Upper lobe of left lung (tissue), 6 donors: ENCODE data around the gene EXD3. TPM values are rescaled to one million over a fixed set of nuclear protein-coding genes. Genes with fewer than 3 reads are reported as not detected.

Experiments
- ATAC-seq, 2 donors: fragments of 200-7000 bp; cut with Tn5 transposase; one replicate each; pipeline ENCODE4 v1.9.1; 2022; ENCODE audit warnings: mild to moderate bottlenecking in 2 of 2, moderate library complexity in 2 of 2; ENCODE audit not compliant: low FRiP score in 2 of 2
- DNase-seq, 2 donors: peaks; one replicate each; pipeline ENCODE4 v3.0.0-alpha.2; 2019 to 2020
- H3K27ac ChIP-seq, 4 donors: fragments of 200-600 bp; sonication (generic); one replicate each; pipeline ENCODE4 v1.5.1; 2016 to 2019
- H3K27me3 ChIP-seq, 4 donors: fragments of 200-600 bp; sonication (generic); one replicate each; pipeline ENCODE4 v1.5.1; 2017 to 2019
- H3K36me3 ChIP-seq, 4 donors: fragments of 200-600 bp; sonication (generic); one replicate each; pipeline ENCODE4 v1.5.1; 2016 to 2019
- H3K4me1 ChIP-seq, 4 donors: fragments of 200-600 bp; sonication (generic); one replicate each; pipeline ENCODE4 v1.5.1; 2018 to 2019
- H3K4me3 ChIP-seq, 4 donors: fragments of 200-600 bp; sonication (generic); one replicate each; pipeline ENCODE4 v1.5.1; 2017 to 2019; ENCODE audit warnings: mild to moderate bottlenecking in 2 of 4, moderate library complexity in 1 of 4
- H3K9me3 ChIP-seq, 4 donors: fragments of 200-600 bp; sonication (generic); one replicate each; pipeline ENCODE4 v1.5.1; 2018 to 2019
- EP300 ChIP-seq, 4 donors: sonication (generic); formaldehyde crosslinking; IDR thresholded peaks; one replicate each; pipeline ENCODE4 v1.5.1; 2017; ENCODE audit warnings: antibody characterized with exemption in 4 of 4, control low read depth in 2 of 4
- POLR2A ChIP-seq, 4 donors: fragments of 450-650 bp; IDR thresholded peaks; one replicate each; pipeline ENCODE4 v1.5.1; 2016 to 2017; ENCODE audit warnings: antibody characterized with exemption in 4 of 4, mild to moderate bottlenecking in 2 of 4
- POLR2AphosphoS5 ChIP-seq, 2 donors: sonication (generic); formaldehyde crosslinking; IDR thresholded peaks; one replicate each; pipeline ENCODE4 v1.5.1; 2017; ENCODE audit warnings: antibody characterized with exemption in 2 of 2
- WGBS, 2 donors: methylation state at CpG; one replicate each; pipeline ENCODE4 v1.1.5; 2017 to 2018; 5-methylcytosine and 5-hydroxymethylcytosine counted together
- total RNA-seq, 6 donors: library from RNA; depleted of rRNA in 4 of 6; stranded (reverse); fragments of >200 nt in 4 of 6; gene quantifications; one replicate each; pipeline versions ENCODE4 v1.1.0 to v1.2.1, GENCODE V29; 2016 to 2021
- TF ChIP-seq, protein P1 (sequence below), 6 experiments: fragments of 450-650 bp in 4 of 6; fragments of 200-600 bp in 2 of 6; sonication (generic) in 2 of 6; IDR thresholded peaks; one replicate each; pipeline ENCODE4 v1.5.1; 2016 to 2019; ENCODE audit warnings: antibody characterized with exemption in 6 of 6
- donor health status: DM: no; HTN: no; CAD: no; lungs with moderate emphysema.
- donor health status: DM: no; HTN: yes; CAD: no; lungs with severe emphysema.

The EXD3 gene
- total RNA-seq, 6 donors from 2014 or later = 12.3 to 118 (median 24.8) TPM

DNA sequence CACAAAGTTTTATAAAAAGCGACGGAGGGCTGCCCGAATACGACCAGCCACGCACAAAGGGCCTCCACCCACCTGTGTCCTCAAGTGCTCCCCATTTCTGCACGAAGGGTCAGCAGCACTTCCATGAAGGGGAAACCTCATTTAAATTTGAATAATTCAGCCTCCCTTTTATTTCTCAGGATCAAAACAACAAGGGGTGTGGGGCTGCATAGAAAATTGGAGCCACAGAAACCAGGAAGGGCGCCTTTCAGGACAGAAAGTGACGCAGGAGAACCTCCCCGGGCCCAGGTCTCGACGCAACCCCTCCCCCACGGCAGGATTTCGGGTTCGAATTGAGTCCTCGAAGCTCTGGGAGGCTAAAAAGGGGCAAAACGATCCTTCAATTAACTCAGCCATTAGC is 123.0 kb downstream of the EXD3 start:
- DNase-seq = no peak
- Histone ChIP-seq H3K27me3 (peaks cover 0 to 31% (median 8%) of the 10 kb centered on the region in 4 donors), H3K27ac (peak overlapping the region; percentile 66 to 91 (median 77)), H3K36me3 (no peaks in the 10 kb centered on the region), H3K4me3 (peak overlapping the region in 3 of 4 donors; percentile 57 to 67 (median 61)), H3K4me1 (peaks cover 55 to 92% (median 75%) of the 10 kb centered on the region in 4 donors), H3K9me3 (no peaks in the 10 kb centered on the region)
- ATAC-seq = no peak
- TF ChIP-seq, protein P1, sequence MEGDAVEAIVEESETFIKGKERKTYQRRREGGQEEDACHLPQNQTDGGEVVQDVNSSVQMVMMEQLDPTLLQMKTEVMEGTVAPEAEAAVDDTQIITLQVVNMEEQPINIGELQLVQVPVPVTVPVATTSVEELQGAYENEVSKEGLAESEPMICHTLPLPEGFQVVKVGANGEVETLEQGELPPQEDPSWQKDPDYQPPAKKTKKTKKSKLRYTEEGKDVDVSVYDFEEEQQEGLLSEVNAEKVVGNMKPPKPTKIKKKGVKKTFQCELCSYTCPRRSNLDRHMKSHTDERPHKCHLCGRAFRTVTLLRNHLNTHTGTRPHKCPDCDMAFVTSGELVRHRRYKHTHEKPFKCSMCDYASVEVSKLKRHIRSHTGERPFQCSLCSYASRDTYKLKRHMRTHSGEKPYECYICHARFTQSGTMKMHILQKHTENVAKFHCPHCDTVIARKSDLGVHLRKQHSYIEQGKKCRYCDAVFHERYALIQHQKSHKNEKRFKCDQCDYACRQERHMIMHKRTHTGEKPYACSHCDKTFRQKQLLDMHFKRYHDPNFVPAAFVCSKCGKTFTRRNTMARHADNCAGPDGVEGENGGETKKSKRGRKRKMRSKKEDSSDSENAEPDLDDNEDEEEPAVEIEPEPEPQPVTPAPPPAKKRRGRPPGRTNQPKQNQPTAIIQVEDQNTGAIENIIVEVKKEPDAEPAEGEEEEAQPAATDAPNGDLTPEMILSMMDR (IDR thresholded peaks at IDR 0.05) = no peak
- peak in 1 of 4 donors; percentile 53 for TF ChIP-seq EP300 (IDR thresholded peaks at IDR 0.05)
- TF ChIP-seq POLR2AphosphoS5 (IDR thresholded peaks at IDR 0.05) = peak in 1 of 2 donors; percentile 60
- 34 to 39% methylated on average over 16 of the region's 16 CpGs for WGBS, 2 donors

DNA sequence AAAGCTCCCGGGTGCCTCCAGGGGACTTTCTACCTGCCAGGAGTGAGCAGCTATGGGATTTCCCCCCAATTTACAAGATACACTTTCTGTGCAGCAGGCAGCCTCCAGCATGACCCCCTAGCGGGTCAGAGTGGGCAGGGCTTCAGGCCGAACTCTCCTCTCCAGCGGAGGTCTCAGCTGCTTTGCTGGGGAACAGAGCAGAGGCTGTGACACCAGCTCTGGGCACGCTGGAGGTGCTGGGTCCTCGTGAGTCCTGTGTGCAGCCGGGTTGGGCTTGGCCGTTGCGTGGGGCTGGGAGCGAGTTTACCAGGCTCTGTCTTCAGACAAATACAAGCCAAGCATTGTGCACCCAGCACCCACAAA is 123.8 kb downstream of the EXD3 start:
- Histone ChIP-seq H3K27ac (peak overlapping the region; percentile 66 to 91 (median 82)), H3K27me3 (peaks cover 0 to 31% (median 9%) of the 10 kb centered on the region in 4 donors), H3K4me3 (peak overlapping the region in 3 of 4 donors; percentile 57 to 67 (median 61)), H3K4me1 (peaks cover 53 to 90% (median 74%) of the 10 kb centered on the region in 4 donors), H3K36me3 (no peaks in the 10 kb centered on the region), H3K9me3 (no peaks in the 10 kb centered on the region)
- TF ChIP-seq POLR2A (IDR thresholded peaks at IDR 0.05) = no peak
- no peak for TF ChIP-seq POLR2AphosphoS5 (IDR thresholded peaks at IDR 0.05)
- no peak for TF ChIP-seq EP300 (IDR thresholded peaks at IDR 0.05)
- TF ChIP-seq, protein P1 (IDR thresholded peaks at IDR 0.05) = no peak
- DNase-seq = peak in 1 of 2 donors; percentile 66
- 52 to 76% methylated on average over 4 to 10 of the region's 10 CpGs for WGBS, 2 donors
- ATAC-seq = no peak

DNA sequence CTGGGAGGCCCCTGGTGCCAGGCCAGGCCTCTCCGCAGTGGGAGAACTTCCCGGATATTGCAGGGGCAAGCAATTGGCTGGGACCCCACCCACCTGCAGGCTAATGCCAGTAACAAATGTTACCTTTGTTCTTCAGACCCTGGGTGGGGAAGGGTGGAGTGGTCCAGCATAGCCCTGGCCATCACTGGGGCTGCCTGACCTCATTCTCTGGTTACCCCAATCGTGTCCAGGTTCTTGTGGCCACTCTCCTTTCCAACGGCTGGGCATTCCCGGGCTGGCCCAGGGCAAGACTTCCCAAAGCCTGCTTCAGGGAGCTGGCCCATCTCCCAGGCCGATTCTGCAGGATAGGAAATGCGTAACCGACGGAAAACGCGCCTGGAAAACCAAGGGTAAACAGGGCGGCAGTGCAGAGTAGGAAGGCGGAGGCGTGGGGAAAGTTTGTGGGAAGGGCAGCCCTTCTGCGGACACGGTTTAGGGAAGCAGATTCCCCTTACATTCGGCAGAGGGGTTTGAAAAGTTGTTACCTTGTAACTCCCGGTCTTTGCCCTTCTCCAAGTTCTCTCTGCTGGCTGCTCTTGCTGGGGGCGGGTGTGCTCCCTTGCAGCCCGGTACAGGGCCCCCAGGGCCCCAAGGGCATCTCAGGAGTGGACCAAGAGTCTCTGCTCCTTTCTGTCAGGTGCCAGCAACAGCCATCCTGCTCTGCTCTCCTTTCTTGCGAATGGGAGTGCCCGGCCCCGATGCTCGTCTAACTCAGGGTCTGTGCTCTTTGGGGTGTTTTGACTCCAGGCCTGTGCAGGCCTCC is 124.4 kb downstream of the EXD3 start:
- H3K4me3 ChIP-seq = peak overlapping the region in 3 of 4 donors; percentile 57 to 67 (median 61)
- ATAC-seq (no peak), DNase-seq (peak in 1 of 2 donors; percentile 27)
- peaks cover 48 to 90% (median 70%) of the 10 kb centered on the region in 4 donors for H3K4me1 ChIP-seq
- H3K36me3 ChIP-seq = no peaks in the 10 kb centered on the region
- peak overlapping the region; percentile 82 to 91 (median 88) for H3K27ac ChIP-seq
- 56 to 74% methylated on average over 18 to 24 of the region's 24 CpGs for whole genome bisulfite sequencing, 2 donors
- H3K27me3 ChIP-seq = peaks cover 0 to 31% (median 9%) of the 10 kb centered on the region in 4 donors
- no peaks in the 10 kb centered on the region for H3K9me3 ChIP-seq
- TF ChIP-seq, protein P1 (IDR thresholded peaks at IDR 0.05) = no peak
- TF ChIP-seq POLR2AphosphoS5 (IDR thresholded peaks at IDR 0.05) (peak; percentile 75 to 81), POLR2A (IDR thresholded peaks at IDR 0.05) (no peak), EP300 (IDR thresholded peaks at IDR 0.05) (peak in 1 of 4 donors; percentile 10)

DNA sequence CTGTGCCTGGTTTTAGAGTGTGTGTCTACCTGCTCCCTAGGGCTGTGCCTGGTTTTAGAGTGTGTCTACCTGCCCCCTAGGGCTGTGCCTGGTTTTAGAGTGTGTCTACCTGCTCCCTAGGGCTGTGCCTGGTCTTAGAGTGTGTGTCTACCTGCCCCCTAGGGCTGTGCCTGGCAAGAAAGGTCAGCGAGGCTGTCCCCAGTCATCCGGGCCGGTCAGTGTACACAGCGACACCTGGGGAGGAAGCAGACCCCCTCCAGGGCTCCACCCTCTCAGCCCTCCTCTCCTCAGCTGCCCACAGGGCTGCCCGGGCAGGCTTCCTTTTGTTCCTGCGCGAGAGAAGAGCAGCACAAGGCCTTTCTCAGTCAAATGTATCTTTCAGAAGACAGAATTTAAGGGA is 125.0 kb downstream of the EXD3 start:
- H3K27me3 ChIP-seq = peaks cover 0 to 31% (median 9%) of the 10 kb centered on the region in 4 donors
- peak in 1 of 2 donors; percentile 30 for DNase-seq
- no peak for ATAC-seq
- TF ChIP-seq, protein P1 (IDR thresholded peaks at IDR 0.05) = no peak
- no peak for TF ChIP-seq POLR2A (IDR thresholded peaks at IDR 0.05)
- TF ChIP-seq POLR2AphosphoS5 (IDR thresholded peaks at IDR 0.05) = no peak
- TF ChIP-seq EP300 (IDR thresholded peaks at IDR 0.05) = no peak
- peak overlapping the region in 1 of 4 donors; percentile 14 for H3K4me3 ChIP-seq
- no peaks in the 10 kb centered on the region for H3K36me3 ChIP-seq
- H3K9me3 ChIP-seq = no peaks in the 10 kb centered on the region
- peaks cover 44 to 88% (median 65%) of the 10 kb centered on the region in 4 donors for H3K4me1 ChIP-seq
- WGBS, 2 donors = 40 to 86% methylated on average over 3 of the region's 7 CpGs
- peak overlapping the region; percentile 82 to 91 (median 88) for H3K27ac ChIP-seq
